ENCODE measurements around the gene ICAM3. TPM values are rescaled to one million over a fixed set of nuclear protein-coding genes. Genes with fewer than 3 reads are reported as not detected.

ICAM3 gene
- total RNA-seq, 1 experiment from 2014 or later = 10.5 TPM

DNA sequence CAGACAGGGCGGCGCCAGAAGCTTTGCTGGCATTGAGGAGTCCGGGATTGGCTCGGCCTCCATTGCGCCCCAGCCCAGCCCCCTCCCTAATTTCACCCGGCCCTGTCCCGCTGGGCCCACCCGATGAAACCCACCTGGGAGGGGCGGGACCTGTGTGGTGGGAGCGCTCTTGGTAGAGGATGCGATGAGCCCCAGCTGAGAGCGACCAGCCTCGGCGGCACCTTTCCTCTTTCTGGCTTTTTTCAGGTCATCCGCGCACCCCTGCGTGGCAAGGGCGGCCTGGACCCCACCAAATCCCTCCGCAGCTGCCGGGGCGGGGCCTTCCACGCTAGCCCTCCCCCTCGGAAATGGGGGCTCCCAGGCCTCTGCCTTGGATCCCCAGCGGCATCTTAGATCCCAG is 30.0 kb downstream of the ICAM3 start, which contains the start of gene ZGLP1:
ZGLP1 (minus strand) TSS at position 393 of the 400 bp plus-strand sequence.
- Histone ChIP-seq H3K4me3 (ENCODE audit: low read depth in 2 of 2, low read length in 2 of 2) (no peak within 1 kb of the TSS), H3K36me3 (ENCODE audit: control insufficient read depth, insufficient read depth, low read length) (no peaks in the 10 kb centered on the region), H3K27me3 (ENCODE audit: control insufficient read depth, insufficient read depth, low read length) (no peaks in the 10 kb centered on the region), H3K4me1 (ENCODE audit: control insufficient read depth, insufficient read depth, low read length) (no peaks in the 10 kb centered on the region), H3K9me3 (ENCODE audit: control insufficient read depth, insufficient read depth, low read depth, low read length) (no peaks in the 10 kb centered on the region), H3K27ac (ENCODE audit: low read length) (no peak within 1 kb of the TSS)
- DNase-seq (ENCODE audit: low read depth, low spot score) = no peak
- ChIA-PET POLR2A (no interaction called here), CTCF (interaction anchor here (0.6 kb wide), 1 partner anchor 134 kb away, joined by 6 read pairs; no protein-coding TSS in a partner anchor)
- in situ Hi-C loops (cut with HindIII; ENCODE audit: low pct_unique_long_range_greater_than_20kb, low sequenced_read_pairs) = no loop called here
- ATAC-seq = no peak
- intact Hi-C loops (cut with micrococcal nuclease; ENCODE audit: unreplicated experiment) = no loop called here
- BruUV-seq (replicated peaks) = no TSS peak
- TF ChIP-seq TCF7L2 (IDR thresholded peaks at IDR 0.05; ENCODE audit: low read depth, low read length) (no peak), SIN3A (IDR thresholded peaks at IDR 0.05; ENCODE audit: borderline replicate concordance, insufficient read depth, low read depth, low read length) (no peak), POLR2AphosphoS5 (IDR thresholded peaks at IDR 0.05; ENCODE audit: low read depth, low read length) (no peak)
- TF ChIP-seq, protein P1, sequence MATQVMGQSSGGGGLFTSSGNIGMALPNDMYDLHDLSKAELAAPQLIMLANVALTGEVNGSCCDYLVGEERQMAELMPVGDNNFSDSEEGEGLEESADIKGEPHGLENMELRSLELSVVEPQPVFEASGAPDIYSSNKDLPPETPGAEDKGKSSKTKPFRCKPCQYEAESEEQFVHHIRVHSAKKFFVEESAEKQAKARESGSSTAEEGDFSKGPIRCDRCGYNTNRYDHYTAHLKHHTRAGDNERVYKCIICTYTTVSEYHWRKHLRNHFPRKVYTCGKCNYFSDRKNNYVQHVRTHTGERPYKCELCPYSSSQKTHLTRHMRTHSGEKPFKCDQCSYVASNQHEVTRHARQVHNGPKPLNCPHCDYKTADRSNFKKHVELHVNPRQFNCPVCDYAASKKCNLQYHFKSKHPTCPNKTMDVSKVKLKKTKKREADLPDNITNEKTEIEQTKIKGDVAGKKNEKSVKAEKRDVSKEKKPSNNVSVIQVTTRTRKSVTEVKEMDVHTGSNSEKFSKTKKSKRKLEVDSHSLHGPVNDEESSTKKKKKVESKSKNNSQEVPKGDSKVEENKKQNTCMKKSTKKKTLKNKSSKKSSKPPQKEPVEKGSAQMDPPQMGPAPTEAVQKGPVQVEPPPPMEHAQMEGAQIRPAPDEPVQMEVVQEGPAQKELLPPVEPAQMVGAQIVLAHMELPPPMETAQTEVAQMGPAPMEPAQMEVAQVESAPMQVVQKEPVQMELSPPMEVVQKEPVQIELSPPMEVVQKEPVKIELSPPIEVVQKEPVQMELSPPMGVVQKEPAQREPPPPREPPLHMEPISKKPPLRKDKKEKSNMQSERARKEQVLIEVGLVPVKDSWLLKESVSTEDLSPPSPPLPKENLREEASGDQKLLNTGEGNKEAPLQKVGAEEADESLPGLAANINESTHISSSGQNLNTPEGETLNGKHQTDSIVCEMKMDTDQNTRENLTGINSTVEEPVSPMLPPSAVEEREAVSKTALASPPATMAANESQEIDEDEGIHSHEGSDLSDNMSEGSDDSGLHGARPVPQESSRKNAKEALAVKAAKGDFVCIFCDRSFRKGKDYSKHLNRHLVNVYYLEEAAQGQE (IDR thresholded peaks at IDR 0.05; ENCODE audit: insufficient read depth in 1 of 2, low read depth in 2 of 2, low read length in 1 of 2) = no peak
- TF ChIP-seq, protein P2, sequence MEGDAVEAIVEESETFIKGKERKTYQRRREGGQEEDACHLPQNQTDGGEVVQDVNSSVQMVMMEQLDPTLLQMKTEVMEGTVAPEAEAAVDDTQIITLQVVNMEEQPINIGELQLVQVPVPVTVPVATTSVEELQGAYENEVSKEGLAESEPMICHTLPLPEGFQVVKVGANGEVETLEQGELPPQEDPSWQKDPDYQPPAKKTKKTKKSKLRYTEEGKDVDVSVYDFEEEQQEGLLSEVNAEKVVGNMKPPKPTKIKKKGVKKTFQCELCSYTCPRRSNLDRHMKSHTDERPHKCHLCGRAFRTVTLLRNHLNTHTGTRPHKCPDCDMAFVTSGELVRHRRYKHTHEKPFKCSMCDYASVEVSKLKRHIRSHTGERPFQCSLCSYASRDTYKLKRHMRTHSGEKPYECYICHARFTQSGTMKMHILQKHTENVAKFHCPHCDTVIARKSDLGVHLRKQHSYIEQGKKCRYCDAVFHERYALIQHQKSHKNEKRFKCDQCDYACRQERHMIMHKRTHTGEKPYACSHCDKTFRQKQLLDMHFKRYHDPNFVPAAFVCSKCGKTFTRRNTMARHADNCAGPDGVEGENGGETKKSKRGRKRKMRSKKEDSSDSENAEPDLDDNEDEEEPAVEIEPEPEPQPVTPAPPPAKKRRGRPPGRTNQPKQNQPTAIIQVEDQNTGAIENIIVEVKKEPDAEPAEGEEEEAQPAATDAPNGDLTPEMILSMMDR (IDR thresholded peaks at IDR 0.05) = no peak

DNA sequence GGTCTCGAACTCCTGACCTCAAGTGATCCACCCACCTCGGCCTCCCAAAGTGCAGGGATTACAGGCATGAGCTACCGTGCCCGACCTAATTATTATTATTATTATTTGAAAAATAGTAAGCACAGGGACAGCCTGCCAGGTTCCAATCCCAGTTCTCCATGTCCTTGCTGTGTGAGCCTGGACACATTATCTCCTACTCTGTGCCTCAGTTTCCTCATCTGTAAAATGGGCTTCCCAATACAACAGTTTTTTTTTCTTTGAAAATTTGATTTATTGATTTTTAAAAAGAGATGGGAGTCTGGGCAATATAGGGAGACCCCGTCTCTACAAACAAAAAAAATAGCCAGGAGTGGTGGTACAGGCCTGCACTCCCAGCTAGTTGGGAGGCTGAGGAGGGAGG is 33.1 kb downstream of the ICAM3 start:
- in situ Hi-C loops (cut with HindIII; ENCODE audit: low pct_unique_long_range_greater_than_20kb, low sequenced_read_pairs) = no loop called here
- Histone ChIP-seq H3K36me3 (ENCODE audit: control insufficient read depth, insufficient read depth, low read length) (no peaks in the 10 kb centered on the region), H3K4me1 (ENCODE audit: control insufficient read depth, insufficient read depth, low read length) (no peaks in the 10 kb centered on the region), H3K4me3 (ENCODE audit: low read depth in 2 of 2, low read length in 2 of 2) (no peak overlapping the region), H3K9me3 (ENCODE audit: control insufficient read depth, insufficient read depth, low read depth, low read length) (no peaks in the 10 kb centered on the region), H3K27ac (ENCODE audit: low read length) (no peak overlapping the region), H3K27me3 (ENCODE audit: control insufficient read depth, insufficient read depth, low read length) (no peaks in the 10 kb centered on the region)
- DNase-seq (ENCODE audit: low read depth, low spot score) (no peak), ATAC-seq (no peak)
- ChIA-PET CTCF (no interaction called here), POLR2A (interaction anchor here (0.6 kb wide), 1 partner anchor 8 kb away, joined by 6 read pairs; no protein-coding TSS in a partner anchor)
- TF ChIP-seq, protein P2 (IDR thresholded peaks at IDR 0.05) = no peak
- intact Hi-C loops (cut with micrococcal nuclease; ENCODE audit: unreplicated experiment) = no loop called here
- BruUV-seq (replicated peaks) = no TSS peak
